Gastroesophageal sphincter (tissue), 4 donors: Measurements from ENCODE around the gene OPCML. TPM values are rescaled to one million over a fixed set of nuclear protein-coding genes. Genes with fewer than 3 reads are reported as not detected.

ENCODE experiments used
- ATAC-seq: fragments of 150-250 bp; one replicate; pipeline ENCODE4 v1.9.1; 2016; ENCODE audit warnings: mild to moderate bottlenecking, moderate library complexity
- H3K27ac ChIP-seq, 4 donors: fragments of 200-600 bp; sonication (generic) in 3 of 4; 1 replicate in 3 of 4; 2 replicates in 1 of 4; pipeline ENCODE4 v1.5.1; 2016 to 2019
- H3K27me3 ChIP-seq: fragments of 200-600 bp; sonication (generic); one replicate; pipeline ENCODE4 v1.5.1; 2019
- H3K36me3 ChIP-seq, 2 donors: fragments of 200-600 bp; sonication (generic); one replicate each; pipeline ENCODE4 v1.5.1; 2019; ENCODE audit warnings: control low read depth in 1 of 2
- H3K4me1 ChIP-seq, 3 donors: fragments of 200-600 bp; sonication (generic); 1 replicate in 2 of 3; 2 replicates in 1 of 3; pipeline ENCODE4 v1.5.1; 2016 to 2019; ENCODE audit warnings: control low read depth in 2 of 3
- H3K4me3 ChIP-seq, 2 donors: fragments of 200-600 bp; sonication (generic); one replicate each; pipeline ENCODE4 v1.5.1; 2019; ENCODE audit warnings: mild to moderate bottlenecking in 1 of 2, moderate library complexity in 1 of 2
- H3K9me3 ChIP-seq, 3 donors: fragments of 200-600 bp; sonication (generic); one replicate each; pipeline ENCODE4 v1.5.1; 2017 to 2019; ENCODE audit warnings: control low read depth in 2 of 3
- EP300 ChIP-seq: sonication (generic); formaldehyde crosslinking; IDR thresholded peaks from one replicate; pipeline ENCODE4 v1.6.1; 2017; ENCODE audit warnings: antibody characterized with exemption, mild to moderate bottlenecking
- POLR2A ChIP-seq, 2 donors: fragments of 450-650 bp; IDR thresholded peaks; one replicate each; pipeline ENCODE4 v1.6.1; 2017; ENCODE audit warnings: antibody characterized with exemption in 2 of 2, mild to moderate bottlenecking in 2 of 2, moderate library complexity in 1 of 2
- POLR2AphosphoS5 ChIP-seq: sonication (generic); formaldehyde crosslinking; IDR thresholded peaks from one replicate; pipeline ENCODE4 v1.6.1; 2017; ENCODE audit warnings: antibody characterized with exemption
- WGBS, 2 donors: methylation state at CpG; one replicate each; pipeline ENCODE4 v1.1.5; 2018; ENCODE audit warnings: low coverage in 1 of 2; 5-methylcytosine and 5-hydroxymethylcytosine counted together
- total RNA-seq, 4 donors: library from RNA; depleted of rRNA; stranded (reverse); fragments of >200 nt; gene quantifications; one replicate each; pipeline ENCODE4 v1.1.0, GENCODE V29; 2016
- TF ChIP-seq, protein P1 (sequence below), 4 experiments: fragments of 200-600 bp in 2 of 4; fragments of 450-650 bp in 2 of 4; sonication (generic) in 1 of 4; IDR thresholded peaks; one replicate each; pipeline ENCODE4 v1.5.1; 2017 to 2019; ENCODE audit warnings: antibody characterized with exemption in 4 of 4, mild to moderate bottlenecking in 2 of 4, moderate library complexity in 2 of 4

The OPCML gene
- total RNA-seq, 4 donors from 2014 or later = 0.13 to 0.93 (median 0.33) TPM

DNA sequence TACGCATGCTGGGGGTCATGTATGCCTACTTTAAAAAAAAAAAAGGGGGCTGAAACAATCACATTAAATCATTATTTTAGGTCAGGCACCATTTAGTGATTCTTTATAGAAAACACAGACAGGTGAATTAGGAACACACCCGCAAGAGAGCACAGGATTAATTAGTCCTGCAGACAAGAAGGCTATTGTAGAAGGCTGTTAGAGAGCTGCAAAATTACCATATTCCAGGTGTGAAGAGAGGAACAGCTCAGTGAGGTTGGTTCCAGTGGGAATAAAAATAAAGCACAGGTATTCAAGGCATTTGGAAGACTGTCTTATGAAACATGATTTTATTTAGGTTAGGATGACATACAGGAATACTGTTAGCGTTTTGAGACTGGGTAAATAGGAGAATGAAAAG is 649.1 kb downstream of the OPCML start:
- TF ChIP-seq POLR2AphosphoS5 (no peak), EP300 (no peak)
- Histone ChIP-seq H3K36me3 (no peaks in the 10 kb centered on the region), H3K4me1 (no peaks in the 10 kb centered on the region), H3K9me3 (no peaks in the 10 kb centered on the region), H3K4me3 (no peak overlapping the region), H3K27ac (no peak overlapping the region), H3K27me3 (no peaks in the 10 kb centered on the region)
- WGBS, 2 donors = 62 to 85% methylated on average over 3 of the region's 3 CpGs
- no peak for ATAC-seq

DNA sequence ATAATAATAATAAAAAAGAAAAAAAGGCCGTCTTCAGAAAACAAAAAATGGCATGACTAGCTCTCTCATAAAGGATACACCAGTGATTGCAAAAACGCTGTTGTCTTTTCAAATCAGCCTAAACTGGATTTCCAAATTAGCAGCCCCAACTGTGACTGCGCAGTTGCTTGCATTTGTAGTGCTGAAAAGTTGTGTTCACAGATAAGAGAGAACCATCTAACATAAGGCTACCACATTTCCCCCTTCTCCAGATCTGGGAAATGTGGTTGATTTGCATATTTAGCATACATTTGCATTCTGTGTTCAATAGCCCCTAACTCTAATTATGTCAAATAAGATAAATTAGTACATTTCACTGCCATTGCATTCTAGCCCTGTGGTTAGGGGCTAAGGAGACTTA is 650.7 kb downstream of the OPCML start:
- no peak for ATAC-seq
- Histone ChIP-seq H3K27ac (no peak overlapping the region), H3K4me3 (no peak overlapping the region), H3K36me3 (no peaks in the 10 kb centered on the region), H3K9me3 (no peaks in the 10 kb centered on the region), H3K27me3 (no peaks in the 10 kb centered on the region), H3K4me1 (no peaks in the 10 kb centered on the region)
- 67 to 78% methylated on average over 3 of the region's 3 CpGs for WGBS, 2 donors
- TF ChIP-seq, protein P1, sequence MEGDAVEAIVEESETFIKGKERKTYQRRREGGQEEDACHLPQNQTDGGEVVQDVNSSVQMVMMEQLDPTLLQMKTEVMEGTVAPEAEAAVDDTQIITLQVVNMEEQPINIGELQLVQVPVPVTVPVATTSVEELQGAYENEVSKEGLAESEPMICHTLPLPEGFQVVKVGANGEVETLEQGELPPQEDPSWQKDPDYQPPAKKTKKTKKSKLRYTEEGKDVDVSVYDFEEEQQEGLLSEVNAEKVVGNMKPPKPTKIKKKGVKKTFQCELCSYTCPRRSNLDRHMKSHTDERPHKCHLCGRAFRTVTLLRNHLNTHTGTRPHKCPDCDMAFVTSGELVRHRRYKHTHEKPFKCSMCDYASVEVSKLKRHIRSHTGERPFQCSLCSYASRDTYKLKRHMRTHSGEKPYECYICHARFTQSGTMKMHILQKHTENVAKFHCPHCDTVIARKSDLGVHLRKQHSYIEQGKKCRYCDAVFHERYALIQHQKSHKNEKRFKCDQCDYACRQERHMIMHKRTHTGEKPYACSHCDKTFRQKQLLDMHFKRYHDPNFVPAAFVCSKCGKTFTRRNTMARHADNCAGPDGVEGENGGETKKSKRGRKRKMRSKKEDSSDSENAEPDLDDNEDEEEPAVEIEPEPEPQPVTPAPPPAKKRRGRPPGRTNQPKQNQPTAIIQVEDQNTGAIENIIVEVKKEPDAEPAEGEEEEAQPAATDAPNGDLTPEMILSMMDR (IDR thresholded peaks at IDR 0.05) = no peak
- TF ChIP-seq POLR2A (IDR thresholded peaks at IDR 0.05) = no peak
- TF ChIP-seq POLR2AphosphoS5 = no peak
- no peak for TF ChIP-seq EP300

DNA sequence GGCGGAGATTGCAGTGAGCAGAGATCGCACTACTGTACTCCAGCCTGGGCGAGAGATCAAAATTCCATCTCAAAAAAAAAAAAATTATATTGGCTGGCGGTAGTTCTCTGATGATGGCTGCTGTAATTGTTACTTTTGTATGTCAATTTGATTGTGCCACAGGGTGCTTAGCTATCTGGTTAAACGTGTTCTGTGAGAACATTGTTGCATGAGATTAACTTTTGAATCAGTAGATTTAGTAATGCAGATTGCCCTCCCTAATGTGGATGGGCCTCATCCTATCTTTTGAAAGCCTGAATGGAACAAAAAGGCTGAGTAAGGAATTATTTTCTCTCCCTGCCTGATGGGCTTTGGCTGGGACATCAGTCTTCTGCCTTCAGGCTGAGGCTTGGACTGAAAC is 654.2 kb downstream of the OPCML start:
- no peak for ATAC-seq

DNA sequence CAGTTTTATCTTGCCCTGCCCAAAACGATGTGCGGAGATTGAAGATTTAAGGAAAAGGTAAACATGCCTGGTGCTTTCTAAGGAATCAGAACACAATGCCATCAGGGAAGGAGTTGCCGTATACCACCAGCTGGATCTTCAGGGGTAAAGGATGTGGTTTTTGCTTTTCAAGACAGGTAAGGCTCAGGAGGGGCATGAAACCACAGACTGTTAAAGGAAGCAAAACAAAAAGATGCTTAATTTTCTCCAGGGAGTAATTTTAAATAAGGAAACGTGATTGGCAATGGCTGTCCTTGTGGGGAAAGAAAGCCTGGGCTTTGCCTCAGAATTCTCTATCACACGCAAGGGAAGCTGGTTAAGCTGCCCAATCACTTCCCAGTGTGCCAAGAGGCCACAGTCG is 655.6 kb downstream of the OPCML start:
- ATAC-seq = no peak
- Histone ChIP-seq H3K27ac (no peak overlapping the region), H3K4me1 (no peaks in the 10 kb centered on the region), H3K9me3 (no peaks in the 10 kb centered on the region), H3K27me3 (no peaks in the 10 kb centered on the region), H3K36me3 (no peaks in the 10 kb centered on the region), H3K4me3 (no peak overlapping the region)
- 62 to 100% methylated on average over 2 to 6 of the region's 6 CpGs for WGBS, 2 donors
- TF ChIP-seq EP300 (no peak), POLR2A (IDR thresholded peaks at IDR 0.05) (no peak), POLR2AphosphoS5 (no peak)
- TF ChIP-seq, protein P1 (IDR thresholded peaks at IDR 0.05) = no peak

More for the DNA sequence above, 654.2 kb downstream of the OPCML start:
- Histone ChIP-seq H3K36me3 (no peaks in the 10 kb centered on the region), H3K27ac (no peak overlapping the region), H3K27me3 (no peaks in the 10 kb centered on the region), H3K4me1 (no peaks in the 10 kb centered on the region), H3K4me3 (no peak overlapping the region), H3K9me3 (no peaks in the 10 kb centered on the region)
- TF ChIP-seq POLR2AphosphoS5 (no peak), EP300 (no peak), POLR2A (IDR thresholded peaks at IDR 0.05) (no peak)
- TF ChIP-seq, protein P1 (IDR thresholded peaks at IDR 0.05) = no peak
- 85 to 100% methylated on average over 1 to 4 of the region's 5 CpGs for WGBS, 2 donors

DNA sequence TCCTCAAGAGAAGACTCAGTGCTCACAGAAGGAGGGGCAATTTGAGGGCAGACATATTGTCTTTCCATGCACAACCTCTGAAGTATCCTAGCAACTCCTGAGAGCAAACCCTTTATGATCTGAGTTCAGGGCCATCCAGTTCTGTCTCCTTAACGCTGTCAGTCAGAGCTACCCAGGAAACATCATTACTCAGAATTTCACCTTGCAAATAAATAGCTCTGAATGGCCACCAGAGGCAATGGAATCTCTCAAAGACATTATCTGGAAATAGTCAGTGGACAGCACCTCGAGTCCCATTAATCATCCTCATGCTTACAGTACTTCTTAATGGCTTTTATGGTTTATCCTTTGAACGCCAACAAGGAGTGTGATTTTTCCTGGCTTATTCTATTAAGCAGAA is 656.1 kb downstream of the OPCML start:
- TF ChIP-seq POLR2AphosphoS5 = no peak
- TF ChIP-seq POLR2A (IDR thresholded peaks at IDR 0.05) = no peak
- no peak for TF ChIP-seq EP300
- TF ChIP-seq, protein P1 (IDR thresholded peaks at IDR 0.05) = no peak
- no peaks in the 10 kb centered on the region for H3K27me3 ChIP-seq
- no peaks in the 10 kb centered on the region for H3K4me1 ChIP-seq
- no peak overlapping the region for H3K27ac ChIP-seq
- no peaks in the 10 kb centered on the region for H3K36me3 ChIP-seq
- H3K4me3 ChIP-seq = no peak overlapping the region
- 36 to 46% methylated on average over 3 of the region's 3 CpGs for WGBS, 2 donors
- H3K9me3 ChIP-seq = no peaks in the 10 kb centered on the region
- ATAC-seq = no peak
